Esophagus muscularis mucosa (tissue), 4 donors: ENCODE measurements around the gene HRCT1.

Experiments used
- EP300 ChIP-seq: sonication (generic); formaldehyde crosslinking; IDR thresholded peaks from one replicate; pipeline ENCODE4 v1.6.1; 2017; ENCODE audit warnings: antibody characterized with exemption
- POLR2A ChIP-seq: fragments of 450-650 bp; IDR thresholded peaks from one replicate; pipeline ENCODE4 v1.6.1; 2017; ENCODE audit warnings: antibody characterized with exemption, moderate library complexity, mild to moderate bottlenecking, low read depth
- POLR2AphosphoS5 ChIP-seq, 2 donors: sonication (generic); formaldehyde crosslinking; IDR thresholded peaks; one replicate each; pipeline ENCODE4 v1.6.1; 2017; ENCODE audit warnings: antibody characterized with exemption in 2 of 2
- TF ChIP-seq, protein P1 (sequence below), 3 experiments: fragments of 200-600 bp in 2 of 3; fragments of 450-650 bp in 1 of 3; sonication (generic) in 2 of 3; IDR thresholded peaks; one replicate each; pipeline ENCODE4 v1.5.1; 2017 to 2019; ENCODE audit warnings: antibody characterized with exemption in 3 of 3, mild to moderate bottlenecking in 2 of 3, moderate library complexity in 1 of 3

GRCh38 chr9:35906923-35907699 is 1.1 kb downstream of the HRCT1 start:
- TF ChIP-seq, protein P1, sequence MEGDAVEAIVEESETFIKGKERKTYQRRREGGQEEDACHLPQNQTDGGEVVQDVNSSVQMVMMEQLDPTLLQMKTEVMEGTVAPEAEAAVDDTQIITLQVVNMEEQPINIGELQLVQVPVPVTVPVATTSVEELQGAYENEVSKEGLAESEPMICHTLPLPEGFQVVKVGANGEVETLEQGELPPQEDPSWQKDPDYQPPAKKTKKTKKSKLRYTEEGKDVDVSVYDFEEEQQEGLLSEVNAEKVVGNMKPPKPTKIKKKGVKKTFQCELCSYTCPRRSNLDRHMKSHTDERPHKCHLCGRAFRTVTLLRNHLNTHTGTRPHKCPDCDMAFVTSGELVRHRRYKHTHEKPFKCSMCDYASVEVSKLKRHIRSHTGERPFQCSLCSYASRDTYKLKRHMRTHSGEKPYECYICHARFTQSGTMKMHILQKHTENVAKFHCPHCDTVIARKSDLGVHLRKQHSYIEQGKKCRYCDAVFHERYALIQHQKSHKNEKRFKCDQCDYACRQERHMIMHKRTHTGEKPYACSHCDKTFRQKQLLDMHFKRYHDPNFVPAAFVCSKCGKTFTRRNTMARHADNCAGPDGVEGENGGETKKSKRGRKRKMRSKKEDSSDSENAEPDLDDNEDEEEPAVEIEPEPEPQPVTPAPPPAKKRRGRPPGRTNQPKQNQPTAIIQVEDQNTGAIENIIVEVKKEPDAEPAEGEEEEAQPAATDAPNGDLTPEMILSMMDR (IDR thresholded peaks at IDR 0.05): no peak
- TF ChIP-seq EP300 (no peak), POLR2AphosphoS5 (IDR thresholded peaks at IDR 0.05) (peak; percentile 68 to 84), POLR2A (no peak)
